ENCODE data around the gene SLC6A3. TPM values are rescaled to one million over a fixed set of nuclear protein-coding genes. Genes with fewer than 3 reads are reported as not detected.

The SLC6A3 gene
- total and polyA plus RNA-seq, 2 donors (not counting 1 experiment from before 2014, with no cell fraction given), result not detected

- Histone ChIP-seq H3K4me2 (ENCODE audit: extremely low read depth, insufficient read depth, low read length) (no peak overlapping the region), H3K36me3 (ENCODE audit: control insufficient read depth, insufficient read depth, low read length) (no peaks in the 10 kb centered on the region), H4K20me1 (ENCODE audit: control insufficient read depth, extremely low read depth, insufficient read depth, low read length) (no peaks in the 10 kb centered on the region), H3K27ac (ENCODE audit: insufficient read depth, low read length) (no peak overlapping the region), H3K9me3 (ENCODE audit: control insufficient read depth, insufficient read depth, low read depth, low read length) (no peaks in the 10 kb centered on the region), H3K4me3 (replicated peaks in 1 of 4; ENCODE audit: control extremely low read depth in 1 of 4, insufficient read depth in 1 of 4, low read depth in 3 of 4, low read length in 4 of 4) (no peak overlapping the region), H3K4me1 (ENCODE audit: control insufficient read depth, extremely low read depth, insufficient read depth, low read length) (no peaks in the 10 kb centered on the region), H3K9ac (ENCODE audit: insufficient read depth, low read length) (no peak overlapping the region), H3K79me2 (ENCODE audit: control insufficient read depth, insufficient read depth, low read length) (no peaks in the 10 kb centered on the region), H2AFZ (ENCODE audit: low read length) (no peak overlapping the region), H3K27me3 (ENCODE audit: control insufficient read depth, insufficient read depth, low read length) (peaks cover 5% of the 10 kb centered on the region)
- TF ChIP-seq EZH2 (IDR thresholded peaks at IDR 0.05; ENCODE audit: low read length, missing control alignments) (no peak), CTCF (conservative IDR thresholded peaks at IDR 0.05 in 1 of 2, IDR thresholded peaks at IDR 0.05 in 1 of 2; ENCODE audit: low read depth in 1 of 2, low read length in 2 of 2) (no peak)
- no peak for DNase-seq (ENCODE audit: low read depth in 2 of 2)
Observed at GRCh38 chr5:1359713-1360112, 85.5 kb downstream of the SLC6A3 start.

- no peaks in the 10 kb centered on the region for H3K79me2 ChIP-seq (ENCODE audit: control insufficient read depth, insufficient read depth, low read length)
- no peak for DNase-seq (ENCODE audit: low read depth in 2 of 2)
- no peak overlapping the region for H3K4me3 ChIP-seq (replicated peaks in 1 of 4; ENCODE audit: control extremely low read depth in 1 of 4, insufficient read depth in 1 of 4, low read depth in 3 of 4, low read length in 4 of 4)
- no peaks in the 10 kb centered on the region for H3K9me3 ChIP-seq (ENCODE audit: control insufficient read depth, insufficient read depth, low read depth, low read length)
- peaks cover 6% of the 10 kb centered on the region for H3K27me3 ChIP-seq (ENCODE audit: control insufficient read depth, insufficient read depth, low read length)
- H2AFZ ChIP-seq (ENCODE audit: low read length), result no peak overlapping the region
- H3K4me1 ChIP-seq (ENCODE audit: control insufficient read depth, extremely low read depth, insufficient read depth, low read length), result no peaks in the 10 kb centered on the region
- H3K36me3 ChIP-seq (ENCODE audit: control insufficient read depth, insufficient read depth, low read length), result no peaks in the 10 kb centered on the region
- H3K9ac ChIP-seq (ENCODE audit: insufficient read depth, low read length), result no peak overlapping the region
- no peak overlapping the region for H3K27ac ChIP-seq (ENCODE audit: insufficient read depth, low read length)
- H4K20me1 ChIP-seq (ENCODE audit: control insufficient read depth, extremely low read depth, insufficient read depth, low read length), result no peaks in the 10 kb centered on the region
- TF ChIP-seq CTCF (conservative IDR thresholded peaks at IDR 0.05 in 1 of 2, IDR thresholded peaks at IDR 0.05 in 1 of 2; ENCODE audit: low read depth in 1 of 2, low read length in 2 of 2), result no peak
- TF ChIP-seq EZH2 (IDR thresholded peaks at IDR 0.05; ENCODE audit: low read length, missing control alignments), result no peak
- no peak overlapping the region for H3K4me2 ChIP-seq (ENCODE audit: extremely low read depth, insufficient read depth, low read length)
Observed at GRCh38 chr5:1359031-1359645, 86.1 kb downstream of the SLC6A3 start.

- H3K9ac ChIP-seq (ENCODE audit: insufficient read depth, low read length), result no peak overlapping the region
- DNase-seq (ENCODE audit: low read depth in 2 of 2), result no peak
- peaks cover 6% of the 10 kb centered on the region for H3K27me3 ChIP-seq (ENCODE audit: control insufficient read depth, insufficient read depth, low read length)
- no peak overlapping the region for H2AFZ ChIP-seq (ENCODE audit: low read length)
- H3K4me1 ChIP-seq (ENCODE audit: control insufficient read depth, extremely low read depth, insufficient read depth, low read length), result no peaks in the 10 kb centered on the region
- no peak for TF ChIP-seq EZH2 (IDR thresholded peaks at IDR 0.05; ENCODE audit: low read length, missing control alignments)
- TF ChIP-seq CTCF (conservative IDR thresholded peaks at IDR 0.05 in 1 of 2, IDR thresholded peaks at IDR 0.05 in 1 of 2; ENCODE audit: low read depth in 1 of 2, low read length in 2 of 2), result no peak
- no peak overlapping the region for H3K4me2 ChIP-seq (ENCODE audit: extremely low read depth, insufficient read depth, low read length)
- no peaks in the 10 kb centered on the region for H3K79me2 ChIP-seq (ENCODE audit: control insufficient read depth, insufficient read depth, low read length)
- no peaks in the 10 kb centered on the region for H4K20me1 ChIP-seq (ENCODE audit: control insufficient read depth, extremely low read depth, insufficient read depth, low read length)
- no peaks in the 10 kb centered on the region for H3K9me3 ChIP-seq (ENCODE audit: control insufficient read depth, insufficient read depth, low read depth, low read length)
- H3K27ac ChIP-seq (ENCODE audit: insufficient read depth, low read length), result no peak overlapping the region
- H3K4me3 ChIP-seq (replicated peaks in 1 of 4; ENCODE audit: control extremely low read depth in 1 of 4, insufficient read depth in 1 of 4, low read depth in 3 of 4, low read length in 4 of 4), result no peak overlapping the region
- H3K36me3 ChIP-seq (ENCODE audit: control insufficient read depth, insufficient read depth, low read length), result no peaks in the 10 kb centered on the region
Observed at GRCh38 chr5:1358726-1359025, 86.6 kb downstream of the SLC6A3 start.

Measured in fibroblast of lung (primary cell).